ENCODE data around the gene CD79A. TPM values are rescaled to one million over a fixed set of nuclear protein-coding genes. Genes with fewer than 3 reads are reported as not detected.
A peak's percentile ranks its signal among the peaks of the same experiment; 100 is the strongest.

CD79A gene
- total RNA-seq, 4 donors from 2014 or later = 0.22 to 1.5 TPM; not detected in 2

GRCh38 chr19:41868120-41868988, 8.7 kb upstream of the CD79A start:
- Histone ChIP-seq H3K27me3 (no peaks in the 10 kb centered on the region), H3K27ac (no peak overlapping the region), H3K4me1 (peaks cover 13 to 17% of the 10 kb centered on the region in 2 donors), H3K36me3 (peaks cover 50 to 57% of the 10 kb centered on the region in 2 donors), H3K9me3 (no peaks in the 10 kb centered on the region), H3K4me3 (replicated peaks in 1 of 3) (no peak overlapping the region)
- 27 to 37% methylated on average over 10 of the region's 10 CpGs for WGBS, 2 donors
- no peak for TF ChIP-seq POLR2A (IDR thresholded peaks at IDR 0.05)
- TF ChIP-seq, protein P1, sequence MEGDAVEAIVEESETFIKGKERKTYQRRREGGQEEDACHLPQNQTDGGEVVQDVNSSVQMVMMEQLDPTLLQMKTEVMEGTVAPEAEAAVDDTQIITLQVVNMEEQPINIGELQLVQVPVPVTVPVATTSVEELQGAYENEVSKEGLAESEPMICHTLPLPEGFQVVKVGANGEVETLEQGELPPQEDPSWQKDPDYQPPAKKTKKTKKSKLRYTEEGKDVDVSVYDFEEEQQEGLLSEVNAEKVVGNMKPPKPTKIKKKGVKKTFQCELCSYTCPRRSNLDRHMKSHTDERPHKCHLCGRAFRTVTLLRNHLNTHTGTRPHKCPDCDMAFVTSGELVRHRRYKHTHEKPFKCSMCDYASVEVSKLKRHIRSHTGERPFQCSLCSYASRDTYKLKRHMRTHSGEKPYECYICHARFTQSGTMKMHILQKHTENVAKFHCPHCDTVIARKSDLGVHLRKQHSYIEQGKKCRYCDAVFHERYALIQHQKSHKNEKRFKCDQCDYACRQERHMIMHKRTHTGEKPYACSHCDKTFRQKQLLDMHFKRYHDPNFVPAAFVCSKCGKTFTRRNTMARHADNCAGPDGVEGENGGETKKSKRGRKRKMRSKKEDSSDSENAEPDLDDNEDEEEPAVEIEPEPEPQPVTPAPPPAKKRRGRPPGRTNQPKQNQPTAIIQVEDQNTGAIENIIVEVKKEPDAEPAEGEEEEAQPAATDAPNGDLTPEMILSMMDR (IDR thresholded peaks at IDR 0.05) = no peak
- intact Hi-C loops (cut with DNase I) = no loop called here
- DNase-seq = peak; percentile 83 to 88

DNA sequence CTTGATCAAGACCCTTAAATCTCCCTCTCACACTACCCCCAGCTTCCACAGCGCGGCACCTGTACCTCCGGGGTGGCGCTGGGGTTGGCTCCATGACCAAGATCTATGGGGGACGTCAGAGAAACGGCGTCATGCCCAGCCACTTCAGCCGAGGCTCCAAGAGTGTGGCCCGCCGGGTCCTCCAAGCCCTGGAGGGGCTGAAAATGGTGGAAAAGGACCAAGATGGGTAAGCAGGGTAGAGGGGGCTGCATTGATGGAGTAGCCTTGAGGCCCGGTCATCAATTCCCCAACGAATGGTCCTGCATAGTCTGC, 8.1 kb upstream of the CD79A start:
- Histone ChIP-seq H3K27ac (no peak overlapping the region), H3K36me3 (peaks cover 47 to 54% of the 10 kb centered on the region in 2 donors)
- intact Hi-C loops (cut with DNase I) = no loop called here

DNA sequence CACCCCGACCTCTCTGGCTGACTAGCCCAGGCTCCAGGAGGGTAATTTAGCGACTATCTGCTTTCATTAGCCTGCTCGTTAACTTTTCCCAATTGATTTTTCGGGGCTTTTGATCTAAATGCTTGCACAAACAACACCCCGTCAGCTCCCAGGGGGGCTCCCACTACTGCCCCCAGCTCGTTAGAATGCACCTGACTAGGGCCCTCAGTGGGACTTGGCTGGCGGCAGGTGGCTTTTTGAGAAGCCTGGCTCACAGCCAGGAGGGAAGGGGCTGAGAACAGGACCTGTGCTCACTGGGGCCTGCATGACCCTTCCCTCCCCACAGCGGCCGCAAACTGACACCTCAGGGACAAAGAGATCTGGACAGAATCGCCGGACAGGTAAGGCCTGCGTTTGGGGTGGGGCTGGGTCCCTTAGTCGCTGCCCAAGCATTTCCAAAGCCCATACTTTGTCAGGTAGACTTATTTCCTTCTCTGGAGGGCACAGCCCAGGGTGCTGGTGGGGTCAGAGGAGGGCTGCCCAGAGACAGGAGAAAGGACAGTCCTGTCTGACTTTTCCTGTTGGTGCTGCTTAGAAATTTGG, 7.6 kb upstream of the CD79A start:
- no peak overlapping the region for H3K4me3 ChIP-seq (replicated peaks in 1 of 3)
- TF ChIP-seq POLR2A (IDR thresholded peaks at IDR 0.05) = no peak
- TF ChIP-seq, protein P1 (IDR thresholded peaks at IDR 0.05) = no peak
- peaks cover 13 to 17% of the 10 kb centered on the region in 2 donors for H3K4me1 ChIP-seq
- H3K27ac ChIP-seq = no peak overlapping the region
- H3K36me3 ChIP-seq = peaks cover 42 to 49% of the 10 kb centered on the region in 2 donors
- intact Hi-C loops (cut with DNase I) = no loop called here
- H3K9me3 ChIP-seq = no peaks in the 10 kb centered on the region
- no peaks in the 10 kb centered on the region for H3K27me3 ChIP-seq
- 76 to 80% methylated on average over 10 to 12 of the region's 13 CpGs for WGBS, 2 donors
- DNase-seq = no peak

More for the DNA sequence above, 8.1 kb upstream of the CD79A start:
- Histone ChIP-seq H3K4me1 (peaks cover 13 to 17% of the 10 kb centered on the region in 2 donors), H3K9me3 (no peaks in the 10 kb centered on the region), H3K4me3 (replicated peaks in 1 of 3) (no peak overlapping the region), H3K27me3 (no peaks in the 10 kb centered on the region)
- TF ChIP-seq, protein P1 (IDR thresholded peaks at IDR 0.05) = no peak
- TF ChIP-seq POLR2A (IDR thresholded peaks at IDR 0.05) = no peak
- no peak for DNase-seq
- 77% methylated on average over 12 of the region's 12 CpGs; no CpG with 5 or more reads in 1 of the 2 donors for WGBS, 2 donors

GRCh38 chr19:41870401-41870873, 6.6 kb upstream of the CD79A start:
- DNase-seq = no peak
- H3K36me3 ChIP-seq = peaks cover 32 to 39% of the 10 kb centered on the region in 2 donors
- intact Hi-C loops (cut with DNase I) = no loop called here
- H3K27ac ChIP-seq = no peak overlapping the region
- no peaks in the 10 kb centered on the region for H3K27me3 ChIP-seq
- peaks cover 13 to 17% of the 10 kb centered on the region in 2 donors for H3K4me1 ChIP-seq
- H3K9me3 ChIP-seq = no peaks in the 10 kb centered on the region
- WGBS, 2 donors = 61 to 66% methylated on average over 3 of the region's 3 CpGs
- TF ChIP-seq POLR2A (IDR thresholded peaks at IDR 0.05) = no peak
- TF ChIP-seq, protein P1 (IDR thresholded peaks at IDR 0.05) = no peak
- H3K4me3 ChIP-seq (replicated peaks in 1 of 3) = no peak overlapping the region

All from thyroid gland (tissue), 4 donors.